Measurements from ENCODE around the gene ZNF521.

Gene ZNF521

GRCh38 chr18:25234740-25235345 is 117.1 kb downstream of the ZNF521 start:
- H3K27ac ChIP-seq (ENCODE audit: low read depth, low read length) = no peak overlapping the region
- TF ChIP-seq CTCF (IDR thresholded peaks at IDR 0.05; ENCODE audit: insufficient read depth, low read length, poor library complexity, severe bottlenecking) = no peak
- no peaks in the 10 kb centered on the region for H3F3A ChIP-seq (ENCODE audit: insufficient read depth)
- H3K79me2 ChIP-seq (ENCODE audit: insufficient read depth, low read length) = no peaks in the 10 kb centered on the region
- no peak overlapping the region for H3K9ac ChIP-seq (ENCODE audit: low read length)
- H3K36me3 ChIP-seq (ENCODE audit: low read length) = no peaks in the 10 kb centered on the region
- H4K20me1 ChIP-seq (ENCODE audit: low read depth, low read length) = no peaks in the 10 kb centered on the region
- no peak overlapping the region for H2AFZ ChIP-seq (ENCODE audit: low read depth, low read length, severe bottlenecking)
- H3K4me2 ChIP-seq (ENCODE audit: low read depth, low read length, poor library complexity, severe bottlenecking) = no peak overlapping the region
- H3K27me3 ChIP-seq (ENCODE audit: low read length) = no peaks in the 10 kb centered on the region
- H3K9me3 ChIP-seq (ENCODE audit: insufficient read depth, low read length) = no peaks in the 10 kb centered on the region
- H3K9me2 ChIP-seq (replicated peaks; ENCODE audit: insufficient read depth, low read length) = no peaks in the 10 kb centered on the region
- no peak overlapping the region for H3K4me3 ChIP-seq (ENCODE audit: insufficient read depth, low read length, poor library complexity, severe bottlenecking)

- no peaks in the 10 kb centered on the region for H3F3A ChIP-seq (ENCODE audit: insufficient read depth)
- H3K36me3 ChIP-seq (ENCODE audit: low read length) = no peaks in the 10 kb centered on the region
- no peaks in the 10 kb centered on the region for H3K9me2 ChIP-seq (replicated peaks; ENCODE audit: insufficient read depth, low read length)
- H3K9ac ChIP-seq (ENCODE audit: low read length) = no peak overlapping the region
- no peaks in the 10 kb centered on the region for H3K79me2 ChIP-seq (ENCODE audit: insufficient read depth, low read length)
- no peak overlapping the region for H3K4me2 ChIP-seq (ENCODE audit: low read depth, low read length, poor library complexity, severe bottlenecking)
- H3K27me3 ChIP-seq (ENCODE audit: low read length) = no peaks in the 10 kb centered on the region
- no peaks in the 10 kb centered on the region for H4K20me1 ChIP-seq (ENCODE audit: low read depth, low read length)
- H2AFZ ChIP-seq (ENCODE audit: low read depth, low read length, severe bottlenecking) = no peak overlapping the region
- TF ChIP-seq CTCF (IDR thresholded peaks at IDR 0.05; ENCODE audit: insufficient read depth, low read length, poor library complexity, severe bottlenecking) = no peak
- TF ChIP-seq EZH2phosphoT487 (conservative IDR thresholded peaks at IDR 0.05; ENCODE audit: low read length) = no peak
- H3K27ac ChIP-seq (ENCODE audit: low read depth, low read length) = no peak overlapping the region
- no peaks in the 10 kb centered on the region for H3K9me3 ChIP-seq (ENCODE audit: insufficient read depth, low read length)
- H3K4me3 ChIP-seq (ENCODE audit: insufficient read depth, low read length, poor library complexity, severe bottlenecking) = no peak overlapping the region
Measured at GRCh38 chr18:25234322-25234639, 117.7 kb downstream of the ZNF521 start.

GRCh38 chr18:25233528-25234321 is 118.2 kb downstream of the ZNF521 start:
- Histone ChIP-seq H3K9me2 (replicated peaks; ENCODE audit: insufficient read depth, low read length) (no peaks in the 10 kb centered on the region), H3K27me3 (ENCODE audit: low read length) (no peaks in the 10 kb centered on the region), H3K9ac (ENCODE audit: low read length) (no peak overlapping the region), H4K20me1 (ENCODE audit: low read depth, low read length) (no peaks in the 10 kb centered on the region), H3K27ac (ENCODE audit: low read depth, low read length) (no peak overlapping the region), H3K36me3 (ENCODE audit: low read length) (no peaks in the 10 kb centered on the region), H3K79me2 (ENCODE audit: insufficient read depth, low read length) (no peaks in the 10 kb centered on the region), H3K4me2 (ENCODE audit: low read depth, low read length, poor library complexity, severe bottlenecking) (no peak overlapping the region), H3F3A (ENCODE audit: insufficient read depth) (no peaks in the 10 kb centered on the region), H3K4me3 (ENCODE audit: insufficient read depth, low read length, poor library complexity, severe bottlenecking) (no peak overlapping the region), H2AFZ (ENCODE audit: low read depth, low read length, severe bottlenecking) (no peak overlapping the region), H3K9me3 (ENCODE audit: insufficient read depth, low read length) (no peaks in the 10 kb centered on the region)
- no peak for TF ChIP-seq EZH2phosphoT487 (conservative IDR thresholded peaks at IDR 0.05; ENCODE audit: low read length)
- no peak for TF ChIP-seq CTCF (IDR thresholded peaks at IDR 0.05; ENCODE audit: insufficient read depth, low read length, poor library complexity, severe bottlenecking)

Data from SU-DHL-6 (cell line).